ENCODE results near the gene RPL38.

Gene RPL38

DNA sequence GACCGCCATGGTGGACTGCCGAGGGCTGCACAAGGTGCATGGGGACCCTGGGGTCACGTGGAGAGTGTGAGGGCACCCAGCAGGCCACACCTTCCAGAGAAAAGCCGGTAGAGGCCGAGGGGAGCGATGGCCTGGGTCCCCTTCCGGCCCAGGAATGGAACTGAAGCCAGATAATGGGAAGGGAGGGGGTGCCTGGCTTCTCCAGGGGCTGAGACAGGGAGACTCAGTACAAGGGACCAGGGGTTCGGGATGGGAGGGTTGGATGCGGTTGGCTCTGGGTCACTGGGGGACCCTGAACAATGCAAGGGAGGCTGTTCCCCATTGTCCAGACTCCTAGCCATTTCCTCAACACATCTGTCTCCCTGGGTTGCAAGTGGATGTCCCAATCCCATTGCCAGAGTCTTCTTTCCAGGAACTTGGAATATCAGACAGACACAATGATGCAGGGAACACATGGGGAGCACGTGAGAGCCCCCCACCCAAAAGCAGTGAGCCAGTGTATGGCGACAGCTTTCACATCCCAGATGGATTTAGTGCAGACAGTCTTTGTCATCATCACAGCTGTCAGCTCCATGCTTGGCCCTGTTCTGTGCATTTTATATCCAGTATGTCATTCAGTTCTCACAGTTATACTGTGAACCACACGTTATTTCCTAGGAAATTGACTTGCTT lies 47.0 kb downstream of the RPL38 start:
- DNase-seq (ENCODE audit: low spot score), result no peak

DNA sequence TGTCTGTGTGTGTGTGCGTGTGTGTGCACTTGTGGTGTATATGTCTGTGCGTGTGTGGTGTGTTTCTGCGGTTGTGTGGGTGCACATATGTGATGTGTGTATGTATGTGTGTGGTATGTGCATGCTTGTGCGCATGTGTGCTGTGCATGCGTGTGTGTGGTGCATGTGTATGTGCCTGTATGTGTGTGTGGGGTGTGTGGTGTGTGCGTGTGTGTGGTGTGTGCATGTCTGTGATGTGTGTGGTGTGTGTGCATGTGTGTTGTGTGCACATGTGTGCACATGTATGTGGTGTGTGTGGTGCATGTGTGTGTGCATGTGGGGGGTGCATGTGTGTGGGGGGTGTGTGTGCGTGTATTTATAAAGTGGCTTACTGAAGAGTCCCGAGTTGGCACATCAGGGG lies 47.6 kb downstream of the RPL38 start:
- DNase-seq (ENCODE audit: low spot score), result no peak

DNA sequence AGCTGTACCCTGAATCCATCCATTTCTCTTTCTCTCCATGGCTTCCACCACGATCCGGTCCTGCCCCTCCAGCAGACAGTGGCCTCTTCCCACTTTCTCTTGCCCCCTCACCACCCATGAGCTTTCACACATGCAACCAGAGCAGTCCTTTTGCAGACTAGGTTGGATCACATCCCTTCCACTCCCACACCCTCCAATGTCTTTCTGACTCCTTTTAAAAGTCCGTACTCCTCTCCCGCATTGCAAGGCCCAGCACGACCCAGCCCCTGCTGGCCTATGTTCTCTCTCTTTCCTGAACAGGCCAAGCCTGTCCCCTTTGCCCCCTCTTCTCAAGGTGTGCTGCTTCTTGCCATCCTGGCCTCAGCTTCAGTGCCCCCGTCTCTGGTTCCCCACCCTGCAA lies 48.1 kb downstream of the RPL38 start:
- no peak for DNase-seq (ENCODE audit: low spot score)

DNA sequence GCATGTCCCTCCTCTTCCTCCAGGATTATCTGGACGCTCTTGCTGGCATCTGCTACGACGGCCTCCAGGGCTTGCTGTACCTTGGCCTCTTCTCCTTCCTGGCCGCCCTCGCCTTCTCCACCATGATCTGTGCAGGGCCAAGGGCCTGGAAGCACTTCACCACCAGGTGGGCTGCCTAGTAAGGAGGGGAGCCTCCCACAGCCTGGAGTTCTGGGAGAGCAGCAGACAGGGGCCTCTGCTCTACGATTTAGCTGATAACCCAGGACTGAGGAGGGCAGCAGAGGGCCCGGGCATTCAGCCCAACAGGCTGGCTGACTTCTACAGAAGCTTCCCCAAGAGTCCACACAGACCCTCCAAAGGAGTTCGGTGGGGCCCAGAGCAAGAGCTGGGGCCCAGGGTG lies 48.7 kb downstream of the RPL38 start:
- DNase-seq (ENCODE audit: low spot score), result no peak

DNA sequence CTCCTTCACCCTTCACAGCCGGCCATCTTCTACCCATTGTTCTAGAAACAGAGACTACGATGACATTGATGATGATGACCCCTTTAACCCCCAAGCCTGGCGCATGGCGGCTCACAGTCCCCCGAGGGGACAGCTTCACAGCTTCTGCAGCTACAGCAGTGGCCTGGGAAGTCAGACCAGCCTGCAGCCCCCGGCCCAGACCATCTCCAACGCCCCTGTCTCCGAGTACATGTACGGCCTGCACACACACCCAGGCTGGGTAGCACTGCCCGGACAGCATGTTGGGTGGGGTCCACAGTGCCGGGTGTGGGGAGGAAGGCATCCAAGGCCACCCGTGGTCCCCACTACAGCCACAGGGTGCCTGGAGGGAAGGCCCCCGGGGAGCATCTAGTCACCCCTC lies 49.6 kb downstream of the RPL38 start:
- DNase-seq (ENCODE audit: low spot score), result no peak

DNA sequence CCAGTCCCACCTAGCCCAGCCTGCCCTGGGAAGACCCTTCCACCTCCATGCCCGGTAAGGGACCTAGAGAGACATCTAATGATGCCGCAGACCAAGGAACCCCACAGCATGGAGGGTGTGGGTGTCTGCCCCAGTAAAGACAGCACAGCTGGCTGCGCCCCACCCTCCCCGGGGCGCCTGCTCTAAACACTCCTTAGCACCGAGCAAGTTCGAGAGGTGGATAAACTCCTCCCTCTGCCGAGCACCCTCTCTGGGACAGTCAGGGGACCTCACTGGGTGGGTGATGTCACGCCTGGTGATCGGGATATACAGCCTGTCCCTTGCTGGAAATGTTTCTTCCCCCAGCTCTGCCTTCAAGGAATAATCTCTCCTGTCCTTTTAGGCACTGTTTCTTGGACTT lies 53.8 kb downstream of the RPL38 start:
- DNase-seq (ENCODE audit: low spot score), result no peak

DNA sequence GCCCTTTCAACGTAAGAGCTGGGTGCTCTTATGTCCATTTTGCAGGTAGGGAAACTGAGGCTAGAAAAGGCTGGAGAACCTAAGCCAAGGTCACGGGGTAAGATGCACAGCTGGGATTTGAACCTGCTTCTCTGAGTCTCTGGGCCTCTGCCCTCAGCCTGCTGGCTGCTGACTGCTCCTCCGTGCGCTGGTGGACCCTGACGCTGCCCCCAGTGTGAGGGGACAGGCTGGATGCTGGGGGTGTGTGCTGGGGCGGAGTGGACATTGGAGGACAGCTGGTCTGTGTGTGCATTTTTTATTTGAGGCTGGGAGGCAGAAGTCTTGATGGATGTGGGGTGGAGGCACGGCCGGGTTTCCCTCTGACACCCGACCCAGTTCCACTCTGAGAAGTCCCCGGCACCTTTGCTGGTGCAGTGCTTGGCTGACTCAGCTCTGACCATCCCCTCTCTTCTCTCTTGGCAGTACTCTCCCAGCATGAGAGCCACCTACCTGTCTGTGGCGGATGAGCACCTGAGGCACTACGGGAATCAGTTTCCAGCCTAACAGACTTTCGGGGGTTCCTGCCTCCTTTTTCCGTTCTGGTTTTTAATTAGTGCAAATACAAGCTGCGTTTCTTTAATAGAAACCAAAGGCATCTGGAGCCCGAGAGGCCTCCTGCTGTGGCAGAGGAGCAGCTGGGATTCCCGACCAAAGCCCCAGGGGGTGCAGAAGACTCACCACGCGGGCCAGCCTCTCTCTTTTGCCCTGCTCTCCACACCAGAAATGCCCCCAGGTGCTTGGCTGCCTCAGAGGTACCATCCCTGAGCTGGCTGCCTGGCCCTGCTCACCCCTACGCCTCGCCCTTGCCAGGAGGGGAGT lies 56.4 kb downstream of the RPL38 start:
- DNase-seq (ENCODE audit: low spot score), result no peak
